GM19043 (cell line): ENCODE measurements around the gene LGR6.
"Not testable (repeated sequence)": the region's sequence is repeated elsewhere in the genome, so short reads cannot be mapped to it uniquely, and the experiment has no call there.

Source experiments
- ATAC-seq: cut with Tn5 transposase; IDR thresholded peaks from one replicate; pipeline ENCODE4 v1.9.1; 2021; ENCODE audit warnings: low read depth; ENCODE audit not compliant: unreplicated experiment

LGR6 gene

GRCh38 chr1:202172015-202172355 is 21.6 kb upstream of the LGR6 start:
- ATAC-seq = no peak

- no peak for ATAC-seq
Observed at GRCh38 chr1:202173993-202174392, 19.6 kb upstream of the LGR6 start.

GRCh38 chr1:202176949-202177927 is 16.4 kb upstream of the LGR6 start:
- no peak for ATAC-seq

GRCh38 chr1:202179828-202180750 is 13.5 kb upstream of the LGR6 start:
- no peak for ATAC-seq

GRCh38 chr1:202180751-202181139 is 12.9 kb upstream of the LGR6 start:
- ATAC-seq = not testable (repeated sequence)

- ATAC-seq = no peak
Observed at GRCh38 chr1:202181586-202181985, 12.0 kb upstream of the LGR6 start.

GRCh38 chr1:202182040-202182877 is 11.3 kb upstream of the LGR6 start:
- ATAC-seq = no peak

GRCh38 chr1:202184750-202185460 is 8.7 kb upstream of the LGR6 start:
- no peak for ATAC-seq

- ATAC-seq = no peak
Observed at GRCh38 chr1:202186327-202186726, 7.3 kb upstream of the LGR6 start.

GRCh38 chr1:202187041-202187671 is 6.4 kb upstream of the LGR6 start:
- no peak for ATAC-seq

- no peak for ATAC-seq
Observed at GRCh38 chr1:202187697-202188407, 5.7 kb upstream of the LGR6 start.

GRCh38 chr1:202189001-202189790 is 4.4 kb upstream of the LGR6 start:
- no peak for ATAC-seq

- ATAC-seq = no peak
Observed at GRCh38 chr1:202189918-202190715, 3.5 kb upstream of the LGR6 start.

GRCh38 chr1:202191391-202191790 is 2.2 kb upstream of the LGR6 start:
- ATAC-seq = not testable (repeated sequence)

GRCh38 chr1:202192770-202193613 is 607 bp upstream of the LGR6 start:
- ATAC-seq = no peak

- no peak for ATAC-seq
Observed at GRCh38 chr1:202194328-202194648, 689 bp downstream of the LGR6 start.
